ENCODE measurements around the gene APCDD1L.
"Not testable (repeated sequence)": the region's sequence is repeated elsewhere in the genome, so short reads cannot be mapped to it uniquely, and the experiment has no call there.

APCDD1L gene

DNA sequence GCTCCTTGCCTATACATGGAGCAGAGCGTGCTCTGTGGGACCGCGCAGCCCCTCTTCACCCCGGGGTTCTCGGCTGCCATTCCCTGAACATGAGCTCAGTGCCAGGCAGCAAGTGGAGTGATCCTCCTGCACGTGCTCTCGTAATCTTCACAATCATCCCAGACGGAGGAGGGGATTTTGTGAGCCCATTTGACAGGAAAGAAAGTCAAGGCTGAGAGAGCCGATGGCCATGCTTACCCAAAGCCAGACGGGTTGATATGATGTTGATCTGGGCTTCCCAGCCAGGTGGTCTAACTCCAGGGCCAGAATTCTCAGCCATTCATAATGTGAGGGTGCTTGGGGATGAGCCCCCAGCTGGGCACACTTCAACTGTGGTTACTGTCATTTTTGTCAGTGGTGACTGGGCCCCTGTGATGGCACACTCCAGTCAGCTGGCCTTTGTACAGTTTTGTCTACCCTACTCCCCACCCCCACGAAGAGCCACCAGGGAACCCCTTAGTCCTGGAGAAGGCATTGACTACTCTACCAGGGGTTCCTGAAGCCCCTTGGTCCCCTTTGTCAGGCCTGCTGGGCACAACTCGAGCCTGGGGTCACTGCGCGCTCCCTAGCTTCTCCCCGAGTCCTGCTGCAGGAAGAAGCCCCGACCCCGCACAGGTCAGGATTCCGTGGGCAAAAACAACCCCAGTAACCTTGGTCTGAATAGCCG, 1.5 kb downstream of the APCDD1L start:
- no peak for DNase-seq

DNA sequence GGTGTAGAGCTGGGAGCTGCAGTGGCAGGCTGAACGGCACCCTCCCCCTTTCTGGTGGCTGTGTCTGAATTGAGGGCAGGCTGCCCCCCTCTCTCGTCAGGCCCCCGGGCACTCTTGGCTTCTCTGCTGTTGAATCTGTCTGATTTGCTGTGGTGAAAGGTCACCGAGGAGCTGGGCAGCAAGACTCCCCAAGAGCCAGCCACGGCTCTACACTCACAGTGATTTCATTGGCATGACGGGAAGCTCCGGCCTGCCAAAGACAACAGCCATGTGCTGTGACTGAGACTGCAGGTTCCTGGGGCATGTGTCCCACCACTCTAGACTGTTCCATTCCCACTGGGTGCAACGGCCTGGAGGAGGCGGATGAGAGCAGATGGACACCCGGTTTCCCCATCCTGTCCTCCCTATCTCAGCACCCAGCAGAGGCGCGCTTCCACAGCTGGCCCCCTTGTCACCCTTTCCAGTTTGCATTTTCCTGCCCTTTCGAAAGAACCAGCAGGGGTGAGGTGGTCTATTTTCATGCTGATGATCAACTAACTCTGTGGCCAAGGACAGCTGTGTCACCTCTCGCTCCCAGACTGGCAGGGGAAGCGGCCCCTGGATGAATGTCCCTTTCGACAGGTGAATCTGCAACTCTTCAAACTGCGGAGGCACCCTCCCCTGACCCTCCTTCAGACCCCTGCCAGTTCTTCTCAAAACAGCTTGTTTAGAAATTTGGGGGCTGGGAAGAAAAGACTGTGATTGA, 2.2 kb downstream of the APCDD1L start:
- no peak for DNase-seq

DNA sequence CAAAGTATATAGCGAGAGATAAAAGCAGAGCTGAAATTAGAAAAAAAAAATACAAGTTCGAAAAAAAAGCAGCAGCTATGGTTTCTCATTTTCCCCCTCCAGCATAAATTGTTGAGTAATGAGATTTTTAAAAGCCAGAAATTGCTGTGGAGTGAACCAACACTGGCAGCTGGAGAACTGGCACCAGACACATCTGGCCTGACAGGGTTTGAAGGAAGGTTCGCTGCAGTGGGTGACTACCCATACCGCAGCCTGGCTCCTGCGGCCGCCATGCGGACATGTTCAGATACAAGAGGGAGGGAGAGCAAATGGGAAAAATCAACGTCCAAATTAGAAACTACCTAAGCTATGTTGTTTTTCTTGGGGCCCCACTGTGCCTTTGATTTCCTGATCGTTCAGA, 3.3 kb downstream of the APCDD1L start:
- no peak for DNase-seq

DNA sequence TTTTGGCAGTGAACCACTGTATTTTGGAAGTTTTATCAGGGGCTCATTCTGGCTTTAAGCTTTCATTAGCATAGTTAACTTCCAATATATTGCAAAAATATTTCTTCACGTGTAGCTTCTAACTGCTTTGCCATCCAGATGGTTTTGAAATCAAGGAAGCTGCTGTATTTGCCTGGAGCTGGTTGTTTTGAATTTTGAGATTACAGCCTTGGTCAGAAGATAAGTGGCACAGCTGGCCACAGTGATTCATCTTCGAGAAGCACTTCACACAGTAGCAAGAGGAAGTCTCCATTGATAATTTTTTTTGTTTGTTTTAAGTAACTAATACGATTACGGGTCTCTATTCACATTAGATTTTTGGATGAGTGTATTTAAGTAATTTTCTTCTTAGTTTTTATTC, 3.8 kb downstream of the APCDD1L start:
- DNase-seq: no peak

DNA sequence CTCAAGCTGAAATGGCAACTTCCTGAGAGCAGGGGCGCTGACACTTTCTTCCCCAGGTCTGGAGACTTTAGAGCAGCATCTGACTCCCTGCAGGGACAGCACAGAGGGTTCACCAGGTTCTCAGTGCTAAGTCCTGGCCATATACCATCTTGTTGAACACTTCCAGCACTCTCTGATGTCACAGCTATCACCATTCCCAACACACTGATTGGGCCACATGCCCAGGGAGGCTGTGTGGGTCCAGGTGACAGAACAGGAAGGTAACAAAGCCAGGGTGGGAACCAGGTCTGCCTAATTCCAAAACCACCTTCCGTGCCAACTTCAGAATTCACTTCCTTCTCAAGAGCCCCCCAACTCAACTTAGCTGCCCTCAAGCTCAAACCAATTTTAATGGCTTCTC, 4.3 kb downstream of the APCDD1L start:
- no peak for DNase-seq

DNA sequence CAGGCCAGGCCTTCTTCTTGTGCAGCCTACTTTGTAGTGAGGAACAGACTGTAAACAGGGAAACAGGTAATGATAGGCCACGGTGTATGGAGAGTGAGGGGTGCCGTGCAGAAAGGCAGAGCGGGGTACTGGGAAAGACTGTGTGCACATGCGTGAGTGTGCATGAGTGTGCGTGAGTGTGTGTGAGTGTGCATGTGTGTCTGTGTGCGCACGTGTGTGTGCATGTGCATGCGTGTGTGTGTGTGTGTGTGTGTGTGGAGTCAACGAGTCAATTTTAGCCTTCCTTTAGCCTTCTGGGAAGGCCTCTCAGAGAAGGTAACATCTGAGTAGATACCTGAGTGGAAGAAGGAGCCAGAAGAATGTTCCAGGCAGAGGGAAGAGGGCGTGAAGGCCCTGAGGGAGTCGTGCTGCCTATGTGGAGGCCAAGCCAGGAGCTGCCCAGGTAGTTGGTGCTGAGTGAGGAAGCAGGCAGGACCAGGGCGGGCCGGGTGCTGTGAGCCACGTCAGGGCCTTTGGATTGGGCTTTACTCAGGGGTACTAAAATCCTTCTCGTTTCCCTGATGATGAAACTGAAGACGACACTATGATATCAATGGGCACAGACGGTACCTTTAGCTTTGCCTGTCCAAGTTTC, 6.3 kb downstream of the APCDD1L start:
- no peak for DNase-seq

DNA sequence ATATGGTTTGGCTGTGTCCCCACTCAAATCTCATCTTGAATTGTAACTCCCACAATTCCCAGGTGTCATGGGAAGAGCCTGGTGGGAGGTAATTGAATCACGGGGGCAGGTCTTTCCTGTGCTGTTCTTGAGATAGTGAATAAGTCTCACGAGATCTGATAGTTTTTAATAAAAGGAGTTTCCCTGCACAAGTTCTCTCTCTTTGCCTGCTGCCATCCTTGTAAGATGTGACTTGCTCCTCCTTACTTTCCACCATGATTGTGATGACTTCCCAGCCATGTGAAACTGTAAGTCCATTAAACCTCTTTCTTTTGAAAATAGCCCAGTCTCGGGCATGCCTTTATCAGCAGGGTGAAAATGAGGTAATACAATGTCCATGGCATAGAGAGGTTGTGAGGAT, 8.2 kb downstream of the APCDD1L start:
- not testable (repeated sequence) for DNase-seq

DNA sequence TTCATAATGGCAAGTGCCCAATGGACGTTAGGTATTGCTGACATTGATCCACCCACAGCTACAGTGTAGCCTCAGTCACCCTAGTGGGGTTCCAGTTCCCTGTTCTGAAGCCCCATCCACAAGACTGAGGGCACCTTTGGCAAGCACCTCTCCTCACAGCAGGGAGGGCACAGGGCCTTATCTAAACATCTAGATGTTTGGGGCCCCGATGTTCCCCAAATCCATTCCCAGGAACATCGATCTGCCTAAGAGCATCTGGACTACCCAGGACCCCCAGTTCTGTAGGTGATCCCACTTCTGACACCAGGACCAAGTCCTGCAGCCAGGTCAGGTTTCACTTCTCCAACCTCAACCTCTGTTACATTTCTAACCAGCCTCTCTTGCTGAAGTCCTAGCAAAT, 10.6 kb downstream of the APCDD1L start:
- DNase-seq: no peak

DNA sequence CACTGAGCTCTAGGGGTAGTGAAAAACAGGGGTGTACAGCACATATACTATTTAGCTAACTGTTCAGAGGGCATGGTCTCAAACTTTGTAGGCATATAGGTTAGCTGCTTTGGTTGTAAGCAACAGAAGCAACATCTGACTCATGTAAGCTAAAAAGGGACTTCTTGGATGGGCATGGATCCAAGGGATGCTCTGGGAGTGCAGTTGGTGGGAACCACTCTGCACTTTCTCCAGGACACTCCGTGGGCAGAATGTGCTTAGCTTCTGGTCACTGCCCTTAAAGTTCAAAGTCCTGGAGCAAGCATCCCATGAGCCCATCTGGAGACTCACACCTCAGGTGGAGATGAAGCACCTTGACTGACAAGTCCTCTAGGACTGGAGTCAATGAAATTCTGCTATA, 11.5 kb downstream of the APCDD1L start:
- no peak for DNase-seq

DNA sequence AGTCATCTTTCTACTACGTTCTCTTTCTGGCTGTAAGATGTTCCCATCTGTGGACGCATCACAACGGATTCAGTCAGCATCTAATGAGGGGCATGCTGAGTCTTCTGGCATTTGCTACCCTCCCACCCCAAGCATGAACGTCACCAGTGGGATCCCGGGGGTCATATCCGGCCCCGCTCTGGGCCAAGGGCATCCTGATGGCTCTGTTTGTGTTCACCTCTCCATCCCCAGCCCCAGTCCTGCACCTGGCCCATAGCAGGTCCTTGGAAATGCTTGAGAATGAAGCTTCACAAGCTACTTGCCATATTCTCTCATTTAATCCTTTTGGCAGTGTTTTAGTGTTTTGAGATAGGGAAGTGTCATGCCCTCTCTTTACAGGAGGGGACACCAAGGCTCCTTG, 14.9 kb downstream of the APCDD1L start:
- no peak for DNase-seq

DNA sequence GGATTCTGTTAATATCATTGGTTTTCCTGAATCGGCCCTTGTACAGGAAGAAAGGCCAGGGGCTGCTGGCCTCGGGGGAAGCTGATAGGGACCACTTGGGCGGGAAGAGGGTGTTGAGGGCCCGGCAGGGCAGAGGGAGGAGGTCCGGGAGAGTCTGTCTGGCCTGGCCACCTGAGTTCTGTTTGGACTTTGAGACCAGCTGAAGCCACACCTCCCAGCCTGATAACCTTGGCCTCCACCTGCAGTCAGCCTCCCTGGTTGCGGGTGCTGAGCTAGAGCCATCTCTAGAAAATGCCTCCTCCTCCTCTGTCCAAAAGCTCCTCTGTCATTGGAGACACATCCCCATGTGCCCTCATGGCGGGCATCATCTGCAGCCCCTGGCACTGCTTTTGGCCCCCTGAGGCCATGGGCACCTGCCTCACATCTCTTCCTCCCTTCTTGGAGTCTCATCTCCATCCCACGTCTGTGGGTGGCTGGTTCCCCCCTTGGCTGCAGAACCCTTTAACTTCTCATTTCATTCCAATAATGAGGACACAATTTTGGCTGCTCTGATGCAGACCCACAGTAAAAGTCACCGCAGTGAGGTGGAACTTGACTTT, 16.6 kb downstream of the APCDD1L start:
- DNase-seq: no peak

DNA sequence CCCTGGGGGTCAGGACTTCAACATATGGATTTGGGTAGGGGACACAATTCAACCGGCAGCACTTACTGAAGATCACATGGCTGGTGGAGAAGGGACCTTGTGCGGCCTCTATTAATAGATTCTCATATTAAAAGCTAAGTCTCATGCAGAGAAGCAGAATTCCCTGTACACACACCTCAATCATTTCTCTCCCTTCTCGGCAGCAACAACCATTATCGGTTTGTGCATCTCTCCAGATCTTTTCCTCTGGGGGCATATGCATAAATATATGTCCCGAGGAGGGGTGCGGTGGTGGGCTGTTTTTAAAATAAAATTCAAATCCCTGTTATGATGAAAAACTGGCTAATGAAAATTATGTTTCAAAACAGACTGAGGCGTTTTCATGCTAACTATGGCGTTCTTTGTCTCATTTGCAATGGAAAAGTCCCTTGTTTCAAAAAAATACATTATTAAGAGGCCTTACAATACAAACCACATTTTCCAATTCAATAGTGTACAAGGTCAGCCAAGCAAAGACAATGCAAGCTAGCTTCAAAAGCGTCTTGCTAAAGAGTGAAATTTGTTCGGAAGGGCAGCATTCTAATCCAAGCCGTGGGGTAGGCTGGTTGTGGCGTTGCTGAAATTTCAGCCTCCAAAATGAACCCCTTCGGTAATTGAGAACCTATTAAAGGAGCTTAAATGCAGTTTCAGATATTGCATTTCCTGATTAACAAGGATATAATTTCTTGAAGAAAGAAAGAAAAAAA, 17.3 kb downstream of the APCDD1L start:
- no peak for DNase-seq

DNA sequence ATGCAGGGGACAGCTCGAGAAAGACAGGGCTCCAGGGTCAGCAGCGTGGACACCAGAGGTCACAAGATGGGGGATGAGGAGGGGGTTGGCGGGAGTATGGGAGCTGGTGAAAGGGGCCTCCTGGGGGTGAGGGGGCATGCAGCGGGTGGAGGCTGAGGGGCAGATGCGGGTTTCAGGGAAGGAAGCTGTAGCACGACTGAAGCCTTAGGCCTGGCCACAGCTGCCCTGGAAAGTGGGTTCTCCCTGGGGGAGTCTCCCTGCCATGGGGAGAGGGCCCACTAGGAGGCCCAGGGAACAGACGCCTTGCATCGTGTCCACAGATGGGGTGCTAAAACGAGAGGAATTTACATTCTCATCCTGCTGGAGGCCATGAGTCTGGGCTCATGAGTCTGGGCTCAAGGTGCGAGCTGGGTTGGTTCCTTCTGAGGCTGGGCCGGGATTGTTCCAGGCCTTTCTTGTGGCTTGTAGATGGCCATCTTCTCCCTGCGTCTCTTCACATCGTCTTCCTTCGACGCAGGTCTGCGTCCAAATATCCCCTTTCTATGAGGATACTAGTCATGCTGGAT, 18.0 kb downstream of the APCDD1L start:
- DNase-seq: no peak

DNA sequence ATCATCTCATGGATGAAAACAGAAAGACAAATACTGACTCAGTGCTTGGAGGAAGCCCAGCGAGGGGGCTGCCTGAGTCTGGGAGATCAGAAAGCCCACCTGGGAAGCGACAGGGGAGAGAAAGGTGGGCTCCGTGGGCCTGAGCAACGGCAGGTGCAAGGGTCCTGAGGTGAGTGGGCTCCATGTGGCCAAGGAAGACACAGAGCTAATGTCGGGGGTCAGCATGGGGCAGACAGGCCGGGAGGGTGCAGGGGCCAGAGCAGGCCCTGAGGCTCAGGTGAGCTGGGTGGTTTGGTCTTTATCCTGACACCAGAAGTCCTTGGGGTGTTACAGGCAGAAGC, 18.8 kb downstream of the APCDD1L start:
- DNase-seq: no peak

DNA sequence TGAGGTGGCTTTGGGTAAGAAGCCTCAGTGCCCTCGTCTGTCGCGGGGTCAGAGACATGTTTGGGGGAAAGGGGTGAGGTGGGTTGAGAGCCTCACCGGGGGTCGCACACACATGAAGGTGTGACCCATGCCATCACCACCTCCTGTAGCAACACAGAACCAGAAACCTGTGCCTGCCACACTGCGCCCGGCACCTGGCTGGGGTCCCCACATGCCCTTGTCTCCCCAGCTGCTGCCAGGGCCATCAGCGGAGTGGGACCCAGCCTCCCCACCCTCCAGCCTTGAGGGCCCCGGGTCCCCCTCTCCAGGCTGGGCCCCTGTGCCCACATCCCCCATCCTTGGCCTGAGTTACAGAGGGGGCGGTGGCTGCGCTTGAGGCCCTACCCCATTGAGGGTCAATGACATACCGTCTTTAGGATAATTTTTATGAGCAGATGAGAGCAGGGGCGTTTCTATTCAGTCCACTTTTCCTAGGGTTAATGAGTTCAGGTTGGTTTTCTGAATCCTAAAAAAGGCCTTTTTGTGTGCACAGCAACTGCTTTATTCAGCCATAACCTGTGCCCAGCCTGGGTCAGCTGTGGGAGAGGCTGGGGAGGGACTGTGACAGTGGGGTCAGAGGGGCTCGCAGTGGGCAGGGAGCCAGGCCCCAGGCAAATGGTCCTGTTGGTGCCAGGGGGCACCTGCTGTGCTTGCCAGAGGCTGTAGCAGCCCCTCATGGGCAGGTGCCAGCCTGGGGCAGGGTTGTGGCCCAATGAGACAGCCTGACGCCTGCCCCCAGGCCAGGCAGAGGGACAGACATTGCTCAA, 19.4 kb downstream of the APCDD1L start:
- no peak for DNase-seq

DNA sequence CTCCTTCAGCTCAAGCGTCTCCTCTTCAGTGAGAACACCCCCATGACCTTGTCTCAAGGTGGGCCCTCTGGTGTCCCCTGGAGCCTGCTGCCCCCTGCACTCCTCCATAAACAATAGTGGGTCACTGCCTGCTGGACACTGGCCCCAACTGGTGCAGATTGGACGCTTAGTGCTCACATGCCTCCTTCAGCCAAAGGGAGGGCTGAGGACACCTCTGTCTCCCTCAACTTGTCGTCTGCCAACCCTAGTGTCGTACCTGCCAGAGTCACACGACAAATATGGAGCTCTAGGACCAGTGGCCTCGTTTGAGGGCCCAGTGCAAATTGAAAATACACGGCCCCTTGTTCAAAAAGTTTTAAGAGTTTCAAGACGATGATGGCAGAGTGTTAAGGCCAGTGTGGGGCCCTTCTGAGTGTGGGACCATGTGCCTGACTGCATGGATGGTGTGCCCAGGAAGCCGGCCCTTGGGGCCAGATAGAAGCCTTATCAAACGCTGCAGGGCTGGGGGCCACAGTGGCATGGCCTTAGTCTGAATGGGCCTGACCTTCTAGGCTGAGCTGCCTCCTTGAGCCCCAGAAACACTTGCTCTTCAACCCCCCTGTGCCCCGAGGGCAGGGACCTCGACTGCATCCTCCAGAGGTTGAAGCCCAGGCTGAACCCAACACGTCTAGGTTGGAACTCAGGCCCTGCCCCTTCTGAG, 20.1 kb downstream of the APCDD1L start:
- no peak for DNase-seq

DNA sequence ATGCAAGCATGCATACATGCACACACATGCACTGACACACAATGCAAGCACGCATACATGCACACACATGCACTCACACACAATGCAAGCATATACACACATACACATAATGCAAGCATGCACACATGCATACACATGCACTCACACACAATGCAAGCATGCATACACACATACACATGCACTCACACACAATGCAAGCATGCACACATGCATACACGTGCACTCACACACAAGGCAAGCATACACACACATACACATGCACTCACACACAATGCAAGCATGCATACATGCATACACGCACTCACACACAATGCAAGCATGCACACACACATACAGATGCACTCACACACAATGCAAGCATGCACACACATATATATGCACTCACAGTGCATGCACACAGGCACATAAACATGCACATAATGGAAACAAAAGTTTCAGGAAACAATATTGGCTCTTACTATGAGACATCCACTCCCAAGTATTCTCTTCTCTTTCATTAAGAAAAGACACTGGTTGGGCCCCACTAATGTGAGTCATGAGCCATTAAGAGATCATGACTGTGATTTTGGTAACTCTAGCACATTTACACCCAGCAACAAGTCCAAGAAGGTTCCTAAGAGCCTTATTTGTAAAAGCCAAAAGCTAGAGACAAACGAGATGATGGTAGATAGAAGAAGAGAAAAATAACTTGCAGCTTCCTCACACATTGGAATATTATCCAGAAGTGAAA, 22.2 kb downstream of the APCDD1L start:
- no peak for DNase-seq

DNA sequence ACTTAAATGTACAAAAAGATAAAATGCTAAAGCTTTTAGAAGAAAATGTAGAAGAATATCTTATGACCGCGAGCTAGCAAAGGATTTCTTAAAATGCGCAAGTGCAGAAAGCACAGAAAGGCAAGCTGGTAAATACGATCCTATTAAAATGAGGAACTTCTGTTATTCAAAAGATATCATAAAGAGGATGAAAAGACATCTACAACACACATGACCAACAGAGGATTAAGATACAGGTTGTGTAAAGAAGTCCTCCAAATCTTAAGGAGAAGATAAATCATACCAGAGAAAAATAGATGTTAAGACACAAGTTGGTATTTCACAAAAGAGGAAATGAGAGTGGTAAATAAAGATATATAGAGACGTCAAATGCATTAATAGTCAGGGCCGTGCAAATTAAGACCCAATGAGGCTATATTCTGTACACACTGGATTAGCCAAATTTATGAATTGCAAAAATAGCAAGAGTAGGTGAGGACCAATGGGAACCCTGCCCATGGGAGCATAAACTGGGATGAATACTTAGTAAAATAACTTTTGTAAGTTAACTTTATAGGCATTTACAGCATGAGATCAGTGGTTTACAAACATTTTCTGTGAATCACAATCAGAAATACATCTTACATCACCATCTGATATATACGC, 23.0 kb downstream of the APCDD1L start:
- DNase-seq: no peak

DNA sequence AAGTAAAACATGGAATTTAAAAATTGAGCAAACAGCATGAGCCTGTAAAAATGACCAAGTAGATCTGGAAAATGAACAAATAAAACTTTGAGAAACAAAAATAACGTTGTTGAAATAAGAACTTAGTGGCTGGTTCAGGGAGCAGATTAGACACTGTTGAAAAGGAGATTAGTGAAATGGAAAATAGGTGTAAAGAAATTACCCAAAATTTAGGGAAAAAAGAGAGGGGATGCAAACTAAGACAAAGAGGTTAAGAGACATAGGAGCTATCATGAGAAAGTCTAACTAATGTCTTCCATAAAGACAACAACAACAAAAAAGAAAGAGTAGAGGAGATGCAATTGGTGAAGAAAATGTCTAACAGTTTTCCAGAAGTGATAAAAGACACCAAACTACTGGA, 29.0 kb downstream of the APCDD1L start:
- no peak for DNase-seq

DNA sequence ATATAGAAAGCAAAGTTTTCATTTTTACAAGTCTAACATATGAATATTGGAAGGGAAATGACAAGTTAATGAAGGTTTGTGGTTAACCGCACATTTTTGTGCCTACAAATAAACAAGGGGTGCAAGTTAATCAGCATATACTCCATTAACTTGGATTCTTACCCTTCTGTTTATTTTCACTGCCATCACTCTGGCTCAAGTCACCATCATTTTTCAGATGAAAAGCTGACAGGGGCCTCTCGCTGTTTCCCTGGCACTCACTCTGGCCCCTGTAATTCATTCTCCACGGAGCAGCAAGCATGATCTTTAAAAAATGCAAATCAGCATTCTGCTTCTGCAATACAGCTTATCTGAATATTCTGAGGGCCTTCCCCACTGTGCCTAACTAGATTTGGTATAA, 29.8 kb downstream of the APCDD1L start:
- no peak for DNase-seq
